Measurements from ENCODE around the gene MEF2D.
A peak's percentile ranks its signal among the peaks of the same experiment; 100 is the strongest.

The MEF2D gene

DNA sequence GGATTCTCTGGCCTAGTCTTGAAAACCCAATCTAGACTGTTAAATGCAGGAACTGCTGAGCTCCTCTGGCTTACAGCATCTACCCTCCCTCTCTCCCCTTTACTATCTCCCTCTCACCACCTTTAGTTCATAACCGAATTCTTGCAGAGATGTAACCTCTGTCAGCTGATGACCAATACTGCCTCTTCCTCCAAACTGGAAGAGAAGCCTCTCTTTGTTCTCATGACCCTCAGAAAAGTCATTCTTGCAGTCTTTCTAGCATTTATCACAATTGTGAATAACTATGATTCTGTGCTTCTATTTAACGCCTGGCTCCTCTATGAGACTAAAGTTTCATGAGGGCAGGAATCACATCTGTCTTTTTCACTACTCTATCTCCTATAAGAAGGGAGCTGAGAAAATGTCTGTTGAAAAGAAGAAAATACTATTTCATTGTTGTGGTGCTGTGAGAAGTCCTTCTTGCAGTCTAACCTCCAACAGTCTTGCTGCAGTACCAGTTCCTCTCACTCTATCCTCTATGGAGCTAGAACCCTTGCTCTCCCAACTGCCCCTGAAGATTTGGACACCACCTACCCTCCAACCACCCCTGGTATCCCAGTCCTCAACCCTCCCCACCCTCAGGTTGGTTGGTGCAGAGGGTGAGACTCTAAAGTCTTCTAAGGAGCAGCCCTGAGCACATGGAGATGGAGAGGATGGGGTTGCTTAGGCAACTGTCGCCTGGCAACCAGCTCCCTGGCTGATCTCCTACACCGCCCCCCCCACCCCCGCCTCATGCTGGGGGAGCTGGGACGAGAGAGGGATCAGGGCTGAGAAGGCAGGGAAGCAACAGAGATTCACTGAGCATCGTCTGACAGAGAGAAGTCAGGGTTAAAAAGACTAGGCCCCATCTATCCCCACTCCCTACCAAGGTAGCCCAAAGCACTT is 13.9 kb downstream of the MEF2D start:
- no peak for DNase-seq

- DNase-seq, result no peak
Measured at GRCh38 chr1:156485984-156486383, 14.6 kb downstream of the MEF2D start.

DNA sequence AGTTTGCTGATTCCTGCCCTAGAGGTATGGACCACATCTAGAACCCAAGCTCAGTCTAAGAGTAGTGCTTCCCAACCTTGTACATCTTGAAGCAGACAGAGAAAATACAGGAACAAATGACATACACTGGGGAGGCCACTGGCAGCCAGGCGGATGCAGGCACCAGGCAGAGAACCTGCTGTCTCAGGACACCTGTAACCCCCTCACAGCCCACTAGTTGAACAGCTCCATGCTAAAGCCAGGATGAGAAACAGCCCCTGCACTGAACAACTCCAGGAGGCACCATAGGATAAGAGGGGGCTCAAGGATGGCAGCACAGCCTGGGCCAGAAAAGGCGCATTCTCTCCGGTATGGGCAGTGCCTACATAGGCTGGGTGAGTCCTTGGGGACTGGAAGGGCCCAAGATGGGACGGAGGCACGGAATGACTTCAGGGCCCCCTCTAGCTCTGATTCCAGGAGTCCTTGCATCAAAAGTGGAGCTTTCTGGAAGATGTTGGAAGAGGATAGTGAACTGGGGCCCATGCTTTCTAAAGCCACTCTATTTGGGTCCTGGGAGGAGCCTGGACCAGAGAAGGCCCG is 16.0 kb downstream of the MEF2D start:
- no peak for DNase-seq

DNA sequence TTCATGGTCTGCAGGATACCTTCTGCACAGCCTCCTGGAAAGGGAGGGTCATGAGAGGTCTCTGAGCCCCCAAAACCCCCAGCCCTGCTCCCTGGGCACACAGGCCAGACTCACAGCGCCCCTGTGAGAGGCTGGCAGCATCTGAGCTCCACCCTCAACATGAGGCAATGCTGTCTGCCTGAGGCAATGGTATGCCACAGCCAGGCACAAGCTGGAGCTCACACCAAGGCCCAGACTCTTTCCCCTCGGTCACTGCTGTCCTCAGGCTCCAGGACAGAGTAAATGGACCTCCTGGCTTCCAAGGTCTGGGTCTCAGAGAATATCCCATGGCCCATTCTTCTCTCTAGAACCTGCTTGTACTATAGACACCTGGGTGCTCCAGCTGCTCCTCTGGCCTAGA is 17.2 kb downstream of the MEF2D start:
- DNase-seq, result no peak

DNA sequence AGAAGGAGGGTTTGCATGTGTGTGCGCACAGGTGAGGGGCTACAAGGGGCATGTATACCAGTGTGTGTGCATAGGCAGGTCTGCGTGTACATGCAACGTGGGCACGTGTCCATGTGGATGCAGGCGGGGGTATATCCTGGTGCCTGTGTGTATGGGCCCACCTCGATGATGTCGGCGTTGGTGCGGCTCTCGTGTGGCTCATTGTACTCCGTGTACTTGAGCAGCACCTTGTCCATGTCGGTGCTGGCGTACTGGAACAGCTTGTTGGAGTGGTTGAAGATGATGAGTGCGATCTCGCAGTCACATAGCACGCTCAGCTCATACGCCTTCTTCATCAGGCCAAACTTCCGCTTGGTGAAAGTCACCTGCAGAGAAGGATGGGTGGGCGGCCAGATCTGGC is 18.3 kb downstream of the MEF2D start:
- DNase-seq, result no peak

DNA sequence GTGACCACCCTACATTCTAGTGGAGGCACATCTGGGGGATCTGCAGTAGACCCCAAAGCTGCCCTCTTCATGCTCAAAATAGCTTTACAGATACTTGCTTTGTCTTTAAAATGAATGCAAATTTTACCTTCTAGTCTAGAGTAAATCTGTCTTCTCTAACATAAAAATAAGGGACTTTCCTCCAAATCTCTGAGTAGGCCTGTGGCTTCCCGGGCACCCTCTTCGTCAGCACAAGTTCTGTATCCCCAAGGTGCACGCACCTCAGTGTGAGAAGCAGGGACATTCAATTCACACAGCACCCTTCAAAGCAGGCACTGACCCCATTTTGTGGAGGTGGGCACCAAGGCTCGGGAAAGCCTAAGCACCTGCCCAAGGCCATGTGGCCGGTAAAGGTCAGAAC is 19.0 kb downstream of the MEF2D start:
- DNase-seq, result no peak

DNA sequence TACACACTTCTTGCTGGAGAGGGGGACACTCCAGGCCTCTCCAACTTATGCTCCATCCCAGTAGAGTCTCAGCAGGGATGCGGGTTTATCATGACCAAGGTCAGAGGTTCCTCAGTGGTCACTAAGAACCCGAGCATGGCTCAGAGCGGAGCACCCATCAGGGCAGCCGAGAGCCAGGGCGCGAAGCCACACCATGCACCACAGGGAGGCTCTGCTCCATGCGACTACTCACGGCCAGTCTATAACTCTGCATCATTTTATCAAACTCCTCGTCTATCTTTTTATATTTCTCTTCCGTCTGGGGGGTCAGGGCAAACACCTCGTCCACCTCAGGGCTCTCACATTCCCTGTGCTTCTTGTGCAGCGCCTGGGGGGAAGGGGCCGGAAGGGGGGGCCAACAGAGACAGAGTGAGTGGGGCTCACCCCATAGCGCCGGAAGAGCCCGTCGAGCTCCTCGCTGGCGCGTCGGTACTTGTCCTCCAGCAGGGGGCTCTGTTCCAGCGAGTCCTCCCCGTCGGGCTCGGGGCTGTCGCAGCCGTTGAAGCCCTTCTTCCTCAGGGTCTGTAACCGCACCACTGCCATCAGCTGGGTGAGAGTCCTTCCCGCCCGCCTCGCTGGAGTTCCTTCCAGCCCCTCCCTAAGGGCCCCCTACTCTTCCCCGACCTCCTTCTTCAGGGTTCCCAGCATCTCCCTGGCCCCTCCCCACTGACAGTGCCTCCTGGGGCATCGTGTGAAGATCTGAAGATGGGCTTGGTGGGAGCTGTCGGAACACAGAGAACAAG is 20.0 kb downstream of the MEF2D start:
- peak; percentile 83 for DNase-seq

GRCh38 chr1:156480016-156480370 is 20.6 kb downstream of the MEF2D start:
- no peak for DNase-seq

- no peak for DNase-seq
Measured at GRCh38 chr1:156479093-156480015, 21.2 kb downstream of the MEF2D start.

DNA sequence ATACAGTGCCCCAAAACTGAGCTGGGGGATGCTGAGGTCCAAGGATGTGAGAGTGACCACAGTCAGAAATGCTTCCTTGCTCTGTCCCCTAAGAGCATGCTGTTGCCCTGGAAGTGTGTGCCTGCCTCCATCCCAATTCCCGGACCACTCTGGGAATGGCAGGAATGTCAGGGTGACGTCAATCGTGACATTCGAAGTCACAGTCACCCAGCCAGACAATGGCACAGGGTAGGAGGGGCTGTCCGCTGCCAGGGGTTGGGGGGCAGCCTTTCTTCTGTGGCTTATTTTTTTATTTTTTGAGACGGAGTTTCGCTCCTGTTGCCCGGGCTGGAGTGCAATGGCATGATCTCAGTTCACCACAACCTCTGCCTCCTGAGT is 22.3 kb downstream of the MEF2D start:
- DNase-seq, result no peak

DNA sequence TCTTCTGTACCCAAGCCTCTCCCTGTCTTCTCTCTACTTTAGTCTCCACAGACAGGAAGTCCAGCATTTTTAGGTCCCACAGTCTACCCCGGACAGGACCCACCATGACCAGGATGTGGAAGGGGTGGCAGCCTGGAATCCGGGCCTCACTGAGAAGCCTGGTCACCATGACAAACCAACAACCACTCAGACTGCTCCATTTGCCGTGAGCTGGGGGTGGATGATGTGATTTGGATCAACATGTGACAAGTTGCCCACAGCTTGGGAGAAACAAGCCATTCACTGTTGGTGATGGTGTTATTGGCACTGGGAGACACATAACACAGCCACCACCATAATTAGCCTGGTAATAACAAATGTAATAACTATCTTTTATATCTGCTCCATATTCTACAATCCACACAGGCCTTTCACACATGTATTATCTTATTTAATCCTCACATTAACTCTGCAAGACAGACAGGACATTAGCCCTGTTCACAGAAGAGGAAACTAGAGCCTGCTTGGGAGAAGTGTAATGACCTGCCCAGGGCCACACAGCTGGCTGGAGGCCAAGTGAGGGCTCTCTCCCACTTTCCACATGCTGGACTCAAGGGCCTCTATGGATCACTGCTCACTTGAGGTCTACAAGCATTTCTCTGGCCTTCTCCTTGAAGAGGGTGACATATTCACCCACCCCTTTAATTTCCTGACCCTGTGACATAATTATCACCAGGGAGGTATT is 22.9 kb downstream of the MEF2D start:
- DNase-seq, result no peak

DNA sequence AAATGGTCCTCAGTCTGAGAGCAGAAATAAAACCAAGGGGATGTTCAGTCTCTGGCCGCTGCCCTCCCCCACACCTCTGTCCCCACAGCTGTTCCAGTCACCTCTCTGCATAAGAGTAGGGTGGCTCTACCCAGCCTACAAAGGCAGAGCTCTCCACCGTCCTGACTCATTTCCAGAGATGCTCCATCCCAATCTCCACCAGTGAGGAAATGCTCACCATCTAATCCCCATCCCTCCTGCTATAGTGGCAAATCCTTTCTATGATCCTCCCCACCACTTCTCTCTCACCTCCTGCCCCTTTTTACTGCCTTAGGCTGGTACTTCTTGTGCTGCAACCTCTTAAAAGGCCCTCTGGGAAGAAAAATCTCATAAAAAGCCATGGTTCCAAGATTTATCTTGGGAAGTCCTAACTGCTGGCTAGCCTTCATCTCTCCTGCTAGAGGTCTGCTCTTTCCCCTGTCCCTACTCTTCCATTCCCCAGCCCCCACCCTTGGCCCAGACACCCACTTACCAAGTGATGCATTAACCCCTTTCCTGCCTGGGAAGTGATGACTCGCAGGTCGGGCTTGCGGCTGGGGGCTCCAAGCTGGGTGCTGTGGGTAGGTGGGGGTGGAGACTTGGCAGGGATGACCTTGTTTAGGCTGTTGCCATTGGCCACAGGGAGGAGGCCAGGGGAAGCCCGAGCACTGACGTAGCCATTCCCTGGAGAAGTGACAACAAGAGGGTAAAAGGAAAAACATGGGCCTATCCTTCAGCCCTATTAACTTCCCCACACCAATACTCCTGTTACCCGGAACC is 23.9 kb downstream of the MEF2D start:
- peak; percentile 52 for DNase-seq

- DNase-seq, result no peak
Measured at GRCh38 chr1:156475568-156476500, 24.7 kb downstream of the MEF2D start.

- no peak for DNase-seq
Measured at GRCh38 chr1:156474966-156475365, 25.6 kb downstream of the MEF2D start.

- no peak for DNase-seq
Measured at GRCh38 chr1:156471496-156472490, 28.8 kb downstream of the MEF2D start.

GRCh38 chr1:156470473-156470872 is 30.1 kb downstream of the MEF2D start:
- no peak for DNase-seq

DNA sequence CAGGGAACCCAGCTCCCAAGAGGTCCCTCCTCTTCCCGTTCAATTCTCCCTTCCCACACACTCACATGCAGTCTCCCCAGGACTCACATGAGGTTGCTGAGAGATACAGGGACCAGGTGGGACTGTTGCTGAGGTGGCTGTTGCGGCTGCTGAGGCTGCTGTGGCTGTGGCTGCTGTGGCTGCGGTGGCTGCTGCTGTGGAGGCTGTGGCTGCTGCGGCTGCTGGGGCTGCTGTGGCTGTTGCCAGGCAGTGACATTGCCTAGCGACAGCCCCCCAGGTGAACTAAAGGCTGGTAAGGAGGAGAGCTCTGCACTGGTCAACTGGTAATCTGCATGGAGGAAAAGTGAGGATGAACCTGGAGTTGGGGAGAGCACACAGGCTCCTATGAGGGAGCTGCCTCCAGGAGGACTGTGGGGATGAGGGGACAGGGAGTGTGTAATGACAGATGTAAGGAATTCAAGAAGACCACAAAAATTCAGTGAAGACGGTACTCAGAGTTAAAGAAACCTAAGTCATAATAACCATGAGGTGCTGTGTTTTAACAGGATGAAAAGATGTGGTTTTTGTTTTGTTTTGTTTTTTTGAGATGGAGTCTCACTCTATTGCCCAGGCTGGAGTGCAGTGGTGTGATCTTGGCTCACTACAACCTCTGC is 31.8 kb downstream of the MEF2D start:
- DNase-seq, result no peak

DNA sequence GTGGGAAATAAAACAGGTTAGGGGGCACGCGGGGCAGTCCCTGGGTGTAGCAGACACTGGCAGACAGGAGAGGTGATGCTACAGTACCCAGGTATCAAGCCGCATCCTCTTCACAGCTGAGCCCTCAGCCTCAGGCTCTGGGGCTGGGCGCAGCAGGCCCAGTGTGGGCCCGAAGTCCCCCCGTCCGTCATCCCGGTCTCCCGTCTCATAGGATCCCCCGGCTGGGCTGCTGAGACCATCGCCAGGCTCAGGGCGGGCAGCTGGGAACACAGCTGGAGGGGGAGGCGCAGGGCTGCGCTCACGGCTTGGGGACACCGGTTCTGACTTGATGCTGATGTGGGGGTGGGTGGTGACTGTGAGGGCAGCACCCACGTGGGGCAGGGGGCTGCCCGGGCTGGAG is 32.7 kb downstream of the MEF2D start:
- DNase-seq, result no peak

Measured in activated CD4-positive, alpha-beta T cell treated with anti-CD3 and anti-CD28 coated beads, Interleukin-10, Interleukin-2, amounts not matched to agents 100 ng/mL and 50 ng/mL, durations not matched to agents 16 hours and 8 hours (primary cell).